Thyroid gland (tissue), 4 donors: ENCODE results near the gene GUCY2C.

Source experiments
- POLR2A ChIP-seq, 2 donors: fragments of 450-650 bp; IDR thresholded peaks; one replicate each; pipeline ENCODE4 v1.6.1; 2017; ENCODE audit warnings: antibody characterized with exemption in 2 of 2, mild to moderate bottlenecking in 2 of 2, moderate library complexity in 1 of 2
- TF ChIP-seq, protein P1 (sequence below), 6 experiments: fragments of 200-600 bp in 3 of 6; fragments of 450-650 bp in 3 of 6; sonication (generic) in 3 of 6; IDR thresholded peaks; one replicate each; pipeline ENCODE4 v1.5.1; 2016 to 2019; ENCODE audit warnings: antibody characterized with exemption in 6 of 6, mild to moderate bottlenecking in 2 of 6, inconsistent platforms in 1 of 6, moderate library complexity in 1 of 6

DNA sequence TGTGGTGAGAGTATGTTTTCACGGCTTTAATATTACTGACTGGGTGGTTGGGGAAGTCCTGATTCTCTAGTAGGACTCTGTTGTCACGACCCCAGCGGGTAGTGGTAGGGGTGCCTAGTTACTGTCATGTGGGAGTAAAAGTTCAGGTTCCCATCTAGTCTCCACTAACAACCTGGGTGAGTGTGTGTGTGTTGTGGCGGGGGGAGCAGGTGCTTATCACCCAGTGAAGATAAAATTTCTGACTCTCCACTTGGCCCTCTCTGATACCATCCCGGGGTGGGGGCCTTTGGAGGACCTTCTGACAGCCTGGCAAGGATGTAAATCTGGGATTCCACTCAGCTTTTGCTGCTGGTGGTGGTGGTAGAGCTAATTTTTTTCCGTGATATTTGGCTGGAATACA is 35.4 kb upstream of the GUCY2C start:
- TF ChIP-seq, protein P1, sequence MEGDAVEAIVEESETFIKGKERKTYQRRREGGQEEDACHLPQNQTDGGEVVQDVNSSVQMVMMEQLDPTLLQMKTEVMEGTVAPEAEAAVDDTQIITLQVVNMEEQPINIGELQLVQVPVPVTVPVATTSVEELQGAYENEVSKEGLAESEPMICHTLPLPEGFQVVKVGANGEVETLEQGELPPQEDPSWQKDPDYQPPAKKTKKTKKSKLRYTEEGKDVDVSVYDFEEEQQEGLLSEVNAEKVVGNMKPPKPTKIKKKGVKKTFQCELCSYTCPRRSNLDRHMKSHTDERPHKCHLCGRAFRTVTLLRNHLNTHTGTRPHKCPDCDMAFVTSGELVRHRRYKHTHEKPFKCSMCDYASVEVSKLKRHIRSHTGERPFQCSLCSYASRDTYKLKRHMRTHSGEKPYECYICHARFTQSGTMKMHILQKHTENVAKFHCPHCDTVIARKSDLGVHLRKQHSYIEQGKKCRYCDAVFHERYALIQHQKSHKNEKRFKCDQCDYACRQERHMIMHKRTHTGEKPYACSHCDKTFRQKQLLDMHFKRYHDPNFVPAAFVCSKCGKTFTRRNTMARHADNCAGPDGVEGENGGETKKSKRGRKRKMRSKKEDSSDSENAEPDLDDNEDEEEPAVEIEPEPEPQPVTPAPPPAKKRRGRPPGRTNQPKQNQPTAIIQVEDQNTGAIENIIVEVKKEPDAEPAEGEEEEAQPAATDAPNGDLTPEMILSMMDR (IDR thresholded peaks at IDR 0.05) = no peak
- TF ChIP-seq POLR2A (IDR thresholded peaks at IDR 0.05) = no peak
